ENCODE results near the gene SENP7.

The SENP7 gene

DNA sequence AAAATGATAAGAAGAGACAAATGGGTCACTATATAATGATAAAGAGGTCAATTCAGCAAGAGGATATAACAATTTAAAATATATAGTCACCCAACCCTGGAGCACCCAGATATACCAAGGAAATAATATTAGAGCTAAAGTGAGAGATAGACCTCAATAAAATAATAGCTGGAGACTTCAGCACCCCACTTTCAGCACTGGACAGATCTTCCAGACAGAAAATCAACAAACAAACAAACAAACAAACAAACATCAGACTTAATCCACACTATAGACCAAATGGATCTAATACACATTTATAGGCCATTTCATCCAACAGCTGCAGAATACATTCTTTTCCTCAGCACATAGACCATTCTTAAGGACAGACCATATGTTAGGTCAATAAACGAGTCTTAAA lies 79.4 kb downstream of the SENP7 start:
- no peaks in the 10 kb centered on the region for H3K27me3 ChIP-seq (ENCODE audit: insufficient read depth, insufficient read length)
- DNase-seq (ENCODE audit: low read depth, low spot score): no peak
- H3K4me1 ChIP-seq (ENCODE audit: insufficient read depth, insufficient read length): no peaks in the 10 kb centered on the region
- H3K9me3 ChIP-seq (ENCODE audit: insufficient read depth, low read length): no peaks in the 10 kb centered on the region
- no peak overlapping the region for H3K9ac ChIP-seq (ENCODE audit: insufficient read length, low read depth)
- no peak overlapping the region for H3K4me3 ChIP-seq (ENCODE audit: insufficient read length, low read depth)
- TF ChIP-seq YY1 (IDR thresholded peaks at IDR 0.05; ENCODE audit: insufficient read depth, insufficient read length): no peak
- TF ChIP-seq SUZ12 (IDR thresholded peaks at IDR 0.05; ENCODE audit: extremely low read depth, insufficient read depth, insufficient read length): no peak
- no peak for TF ChIP-seq ZNF274 (IDR thresholded peaks at IDR 0.05; ENCODE audit: low read depth, low read length)
- H3K36me3 ChIP-seq (ENCODE audit: insufficient read depth, insufficient read length, low read length): no peaks in the 10 kb centered on the region

GRCh38 chr3:101423984-101424888 lies 88.8 kb downstream of the SENP7 start:
- H3K4me3 ChIP-seq (ENCODE audit: insufficient read length, low read depth): no peak overlapping the region
- H3K36me3 ChIP-seq (ENCODE audit: insufficient read depth, insufficient read length, low read length): no peaks in the 10 kb centered on the region
- no peak for DNase-seq (ENCODE audit: low read depth, low spot score)
- no peak overlapping the region for H3K9ac ChIP-seq (ENCODE audit: insufficient read length, low read depth)
- H3K4me1 ChIP-seq (ENCODE audit: insufficient read depth, insufficient read length): no peaks in the 10 kb centered on the region
- no peaks in the 10 kb centered on the region for H3K27me3 ChIP-seq (ENCODE audit: insufficient read depth, insufficient read length)
- H3K9me3 ChIP-seq (ENCODE audit: insufficient read depth, low read length): peaks cover 7% of the 10 kb centered on the region; the same call in 1 of the 2 replicates
- TF ChIP-seq ZNF274 (IDR thresholded peaks at IDR 0.05; ENCODE audit: low read depth, low read length): no peak
- no peak for TF ChIP-seq SUZ12 (IDR thresholded peaks at IDR 0.05; ENCODE audit: extremely low read depth, insufficient read depth, insufficient read length)
- no peak for TF ChIP-seq YY1 (IDR thresholded peaks at IDR 0.05; ENCODE audit: insufficient read depth, insufficient read length)

GRCh38 chr3:101418851-101419250 lies 94.2 kb downstream of the SENP7 start:
- H3K9ac ChIP-seq (ENCODE audit: insufficient read length, low read depth): no peak overlapping the region
- TF ChIP-seq SUZ12 (IDR thresholded peaks at IDR 0.05; ENCODE audit: extremely low read depth, insufficient read depth, insufficient read length) (no peak), ZNF274 (IDR thresholded peaks at IDR 0.05; ENCODE audit: low read depth, low read length) (no peak), YY1 (IDR thresholded peaks at IDR 0.05; ENCODE audit: insufficient read depth, insufficient read length) (no peak)
- DNase-seq (ENCODE audit: low read depth, low spot score): no peak

DNA sequence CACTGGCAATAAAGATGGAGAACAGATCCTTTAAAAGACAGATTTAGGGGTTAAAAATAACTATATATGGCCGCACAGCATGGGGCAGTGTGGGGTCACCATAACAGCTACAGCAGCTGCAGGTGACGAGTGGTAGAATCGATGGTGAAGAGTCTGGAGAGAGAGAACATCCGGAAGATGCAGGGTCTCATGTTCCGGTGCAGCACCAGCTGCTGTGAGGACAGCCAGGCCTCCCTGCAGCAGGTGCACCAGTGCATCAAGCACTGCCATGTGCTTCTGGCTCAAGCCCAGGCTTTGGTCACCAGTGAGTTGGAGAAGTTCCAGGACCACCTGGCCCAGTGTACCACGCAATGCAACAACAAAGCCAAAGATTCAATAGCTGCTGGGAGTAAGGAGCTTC lies 98.9 kb downstream of the SENP7 start:
- DNase-seq (ENCODE audit: low read depth, low spot score): no peak
- no peaks in the 10 kb centered on the region for H3K9me3 ChIP-seq (ENCODE audit: insufficient read depth, low read length)
- TF ChIP-seq YY1 (IDR thresholded peaks at IDR 0.05; ENCODE audit: insufficient read depth, insufficient read length): no peak
- TF ChIP-seq SUZ12 (IDR thresholded peaks at IDR 0.05; ENCODE audit: extremely low read depth, insufficient read depth, insufficient read length): no peak
- no peak for TF ChIP-seq ZNF274 (IDR thresholded peaks at IDR 0.05; ENCODE audit: low read depth, low read length)
- H3K27me3 ChIP-seq (ENCODE audit: insufficient read depth, insufficient read length): no peaks in the 10 kb centered on the region
- no peaks in the 10 kb centered on the region for H3K4me1 ChIP-seq (ENCODE audit: insufficient read depth, insufficient read length)
- H3K9ac ChIP-seq (ENCODE audit: insufficient read length, low read depth): no peak overlapping the region
- peaks cover 4% of the 10 kb centered on the region for H3K36me3 ChIP-seq (ENCODE audit: insufficient read depth, insufficient read length, low read length)
- no peak overlapping the region for H3K4me3 ChIP-seq (ENCODE audit: insufficient read length, low read depth)

More at GRCh38 chr3:101418851-101419250, 94.2 kb downstream of the SENP7 start:
- H3K4me3 ChIP-seq (ENCODE audit: insufficient read length, low read depth): no peak overlapping the region
- no peaks in the 10 kb centered on the region for H3K4me1 ChIP-seq (ENCODE audit: insufficient read depth, insufficient read length)
- H3K27me3 ChIP-seq (ENCODE audit: insufficient read depth, insufficient read length): no peaks in the 10 kb centered on the region
- peaks cover 4% of the 10 kb centered on the region for H3K36me3 ChIP-seq (ENCODE audit: insufficient read depth, insufficient read length, low read length)
- H3K9me3 ChIP-seq (ENCODE audit: insufficient read depth, low read length): peaks cover 7% of the 10 kb centered on the region; the same call in 1 of the 2 replicates

GRCh38 chr3:101413656-101414055 lies 99.4 kb downstream of the SENP7 start:
- Histone ChIP-seq H3K4me1 (ENCODE audit: insufficient read depth, insufficient read length) (no peaks in the 10 kb centered on the region), H3K4me3 (ENCODE audit: insufficient read length, low read depth) (no peak overlapping the region), H3K9ac (ENCODE audit: insufficient read length, low read depth) (no peak overlapping the region), H3K27me3 (ENCODE audit: insufficient read depth, insufficient read length) (no peaks in the 10 kb centered on the region), H3K9me3 (ENCODE audit: insufficient read depth, low read length) (no peaks in the 10 kb centered on the region), H3K36me3 (ENCODE audit: insufficient read depth, insufficient read length, low read length) (peaks cover 4% of the 10 kb centered on the region)
- no peak for TF ChIP-seq YY1 (IDR thresholded peaks at IDR 0.05; ENCODE audit: insufficient read depth, insufficient read length)
- TF ChIP-seq SUZ12 (IDR thresholded peaks at IDR 0.05; ENCODE audit: extremely low read depth, insufficient read depth, insufficient read length): no peak
- no peak for TF ChIP-seq ZNF274 (IDR thresholded peaks at IDR 0.05; ENCODE audit: low read depth, low read length)
- no peak for DNase-seq (ENCODE audit: low read depth, low spot score)

GRCh38 chr3:101391413-101391950 lies 121.5 kb downstream of the SENP7 start:
- no peak for TF ChIP-seq ZNF274 (IDR thresholded peaks at IDR 0.05; ENCODE audit: low read depth, low read length)
- TF ChIP-seq SUZ12 (IDR thresholded peaks at IDR 0.05; ENCODE audit: extremely low read depth, insufficient read depth, insufficient read length): no peak
- TF ChIP-seq YY1 (IDR thresholded peaks at IDR 0.05; ENCODE audit: insufficient read depth, insufficient read length): no peak
- Histone ChIP-seq H3K9ac (ENCODE audit: insufficient read length, low read depth) (no peak overlapping the region), H3K9me3 (ENCODE audit: insufficient read depth, low read length) (no peaks in the 10 kb centered on the region), H3K4me3 (ENCODE audit: insufficient read length, low read depth) (no peak overlapping the region), H3K36me3 (ENCODE audit: insufficient read depth, insufficient read length, low read length) (no peaks in the 10 kb centered on the region), H3K27me3 (ENCODE audit: insufficient read depth, insufficient read length) (no peaks in the 10 kb centered on the region), H3K4me1 (ENCODE audit: insufficient read depth, insufficient read length) (peaks cover 3% of the 10 kb centered on the region)
- no peak for DNase-seq (ENCODE audit: low read depth, low spot score)

GRCh38 chr3:101388706-101389105 lies 124.3 kb downstream of the SENP7 start:
- no peak for TF ChIP-seq ZNF274 (IDR thresholded peaks at IDR 0.05; ENCODE audit: low read depth, low read length)
- no peak for TF ChIP-seq SUZ12 (IDR thresholded peaks at IDR 0.05; ENCODE audit: extremely low read depth, insufficient read depth, insufficient read length)
- no peak for TF ChIP-seq YY1 (IDR thresholded peaks at IDR 0.05; ENCODE audit: insufficient read depth, insufficient read length)
- no peak for DNase-seq (ENCODE audit: low read depth, low spot score)
- no peak overlapping the region for H3K9ac ChIP-seq (ENCODE audit: insufficient read length, low read depth)
- no peaks in the 10 kb centered on the region for H3K27me3 ChIP-seq (ENCODE audit: insufficient read depth, insufficient read length)
- no peaks in the 10 kb centered on the region for H3K36me3 ChIP-seq (ENCODE audit: insufficient read depth, insufficient read length, low read length)
- H3K4me3 ChIP-seq (ENCODE audit: insufficient read length, low read depth): no peak overlapping the region
- peaks cover 3% of the 10 kb centered on the region for H3K4me1 ChIP-seq (ENCODE audit: insufficient read depth, insufficient read length)
- H3K9me3 ChIP-seq (ENCODE audit: insufficient read depth, low read length): no peaks in the 10 kb centered on the region
